Measurements from ENCODE around the gene IMP3.

Gene IMP3

DNA sequence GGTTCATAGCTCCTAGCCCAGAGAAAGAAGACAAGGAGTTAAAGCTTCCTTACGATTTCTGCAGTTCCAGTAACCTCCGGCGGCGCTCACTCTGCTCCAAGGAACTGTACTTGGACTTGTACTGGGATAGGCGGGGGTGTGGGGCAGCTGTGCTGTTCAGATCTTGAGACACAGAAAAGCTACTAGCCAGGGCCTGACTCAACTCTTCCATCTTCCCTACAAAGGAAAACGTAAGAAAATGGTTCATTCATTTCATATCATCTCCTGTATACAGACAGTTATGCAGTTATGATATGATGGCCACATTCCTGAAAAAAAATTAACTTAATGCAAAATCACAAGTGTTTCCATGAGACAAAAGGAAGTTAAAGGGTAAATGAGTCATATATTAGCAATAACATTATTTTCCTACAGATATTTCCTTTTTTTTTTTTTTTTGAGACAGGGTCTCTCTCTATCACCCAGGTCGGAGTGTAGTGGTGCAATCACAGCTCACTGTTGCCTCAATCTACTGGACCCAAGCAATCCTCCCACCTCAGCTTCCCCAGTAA is 19.1 kb downstream of the IMP3 start:
- DNase-seq (ENCODE audit: low spot score): peak; percentile 92

DNA sequence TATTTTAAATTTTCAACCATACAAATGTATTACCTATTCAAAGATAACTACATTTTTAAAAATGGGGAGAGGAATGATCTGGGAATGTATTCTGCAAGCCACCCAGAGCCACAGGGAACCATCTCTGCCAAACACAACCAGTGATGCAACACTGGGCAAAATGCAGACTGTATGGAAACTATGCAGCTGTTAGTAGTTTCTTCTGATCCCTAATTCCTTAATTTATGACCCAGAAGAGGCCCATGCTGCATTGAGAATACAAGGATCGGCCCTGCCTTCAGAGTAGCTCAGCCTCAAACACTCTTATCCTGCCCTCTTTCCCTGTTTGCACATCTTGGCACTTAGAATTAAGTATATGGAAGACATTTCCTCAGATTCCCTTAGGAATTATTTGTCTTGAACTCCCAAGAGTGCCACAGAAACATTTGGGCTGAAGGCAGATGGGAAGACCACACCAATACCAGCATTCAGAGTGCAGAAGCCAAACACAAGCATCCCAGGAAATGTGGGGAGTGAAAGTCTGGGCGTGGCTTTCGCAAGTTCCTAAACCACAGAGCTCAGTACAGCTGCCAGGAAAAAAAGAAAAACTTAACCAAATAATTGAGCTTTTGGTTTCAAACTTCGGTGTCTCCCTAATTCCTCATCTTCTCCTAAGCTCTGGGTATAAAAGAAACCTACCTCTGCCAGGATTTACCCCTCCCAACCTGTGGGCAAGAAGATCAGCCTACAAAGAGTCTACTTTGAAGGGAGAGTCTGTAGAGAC is 19.8 kb downstream of the IMP3 start:
- peak; percentile 60 for DNase-seq (ENCODE audit: low spot score)

DNA sequence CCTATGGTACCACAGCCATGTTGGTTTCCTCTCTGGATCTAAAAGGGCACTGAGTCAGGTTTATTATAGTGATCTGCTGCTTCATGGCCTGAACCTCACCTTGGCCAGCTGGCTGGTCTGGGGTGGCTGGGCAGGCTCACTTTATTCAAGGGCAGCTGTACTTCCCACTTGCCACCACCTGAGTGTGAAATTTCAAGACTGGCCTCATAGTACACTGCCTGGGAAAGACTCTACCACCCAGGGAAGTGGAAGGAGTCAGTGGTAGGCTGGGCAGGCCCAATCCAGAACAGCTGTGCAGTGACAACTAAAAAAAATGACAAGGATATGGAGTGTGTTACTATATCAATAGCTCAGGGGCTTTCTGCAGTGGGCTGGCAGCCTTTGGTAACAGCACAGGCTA is 23.3 kb downstream of the IMP3 start:
- DNase-seq (ENCODE audit: low spot score): no peak

DNA sequence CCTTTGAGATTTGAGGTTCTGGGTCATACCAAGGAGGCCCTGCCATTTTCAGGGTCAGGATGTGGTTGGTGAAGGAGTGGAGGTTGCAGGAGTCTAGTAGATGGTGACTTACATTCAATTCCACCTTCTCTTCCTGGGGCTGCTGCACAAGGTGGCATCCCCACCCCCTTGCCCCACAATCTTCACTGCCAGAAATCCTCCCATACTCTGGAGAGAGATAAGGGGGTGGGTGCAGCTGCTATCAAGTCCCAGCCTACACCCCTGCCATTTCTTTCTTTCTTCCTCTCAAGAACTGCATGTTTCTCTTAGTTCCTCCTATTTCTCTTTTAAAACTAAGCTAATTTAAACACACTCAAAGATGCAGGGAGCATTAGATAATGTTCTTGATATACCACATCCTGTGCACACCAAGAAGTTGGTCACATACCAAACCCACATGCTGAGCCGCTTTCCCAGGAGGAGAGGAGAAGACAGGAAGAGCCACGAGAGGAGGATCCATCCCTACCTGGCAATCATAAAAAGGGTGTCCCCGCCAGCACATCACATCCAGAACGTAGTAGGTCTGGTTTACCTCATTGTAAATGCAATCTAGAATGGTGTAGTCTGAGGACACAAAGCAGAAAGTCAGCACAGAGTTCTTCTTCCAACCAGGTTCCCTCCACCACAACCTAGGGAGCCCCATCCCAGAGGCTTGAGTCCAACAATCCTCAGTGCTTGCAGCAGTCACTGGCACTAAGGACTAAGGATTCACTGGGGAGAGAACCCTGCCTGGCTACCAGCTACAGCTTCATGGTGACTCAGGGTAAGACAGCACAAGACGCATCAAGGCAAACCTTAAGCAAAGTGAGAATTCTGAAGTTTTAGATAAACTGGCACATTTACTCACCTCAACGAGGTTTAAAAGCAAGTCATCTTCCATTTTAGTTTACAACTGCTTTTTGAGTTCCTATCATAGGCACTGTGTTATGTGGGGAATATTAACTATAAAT is 33.0 kb downstream of the IMP3 start:
- no peak for DNase-seq (ENCODE audit: low spot score)

DNA sequence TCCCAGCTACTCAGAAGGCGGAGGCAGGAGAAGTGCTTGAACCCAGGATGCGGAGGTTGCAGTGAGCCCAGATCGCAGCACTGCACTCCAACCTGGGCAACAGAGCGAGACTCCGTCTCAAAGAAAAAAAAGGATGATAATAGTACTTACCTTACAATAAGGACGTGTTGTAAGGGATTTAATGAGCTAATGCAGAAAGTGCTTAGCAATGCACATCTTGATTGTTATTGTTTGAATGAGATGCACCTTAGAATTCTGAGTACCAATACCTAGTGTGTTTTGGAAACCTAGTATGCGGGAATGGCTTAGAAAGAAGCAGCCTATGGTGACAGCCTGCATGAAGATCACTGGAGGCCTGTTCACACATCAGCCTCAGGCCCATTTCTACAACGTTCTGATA is 34.0 kb downstream of the IMP3 start:
- DNase-seq (ENCODE audit: low spot score): no peak

DNA sequence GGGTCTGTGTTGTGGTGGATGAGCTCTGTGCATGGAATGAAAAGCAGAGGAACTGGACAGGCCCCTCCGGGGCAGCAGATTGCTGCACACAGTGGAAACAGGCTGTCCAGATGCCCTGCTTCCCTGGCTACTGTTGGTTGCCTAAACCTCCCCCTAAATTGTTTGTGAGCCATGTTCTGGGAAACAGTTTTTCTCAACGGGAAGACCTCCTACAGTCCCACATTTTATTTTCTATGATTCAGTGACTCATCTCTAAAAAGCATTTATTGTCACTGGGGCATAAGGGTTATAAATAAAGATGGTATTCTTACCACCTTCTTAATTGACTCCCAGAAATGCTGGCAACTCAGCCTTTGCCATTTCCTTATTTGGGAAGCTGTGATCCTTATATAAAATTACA is 40.6 kb downstream of the IMP3 start:
- DNase-seq (ENCODE audit: low spot score): no peak

DNA sequence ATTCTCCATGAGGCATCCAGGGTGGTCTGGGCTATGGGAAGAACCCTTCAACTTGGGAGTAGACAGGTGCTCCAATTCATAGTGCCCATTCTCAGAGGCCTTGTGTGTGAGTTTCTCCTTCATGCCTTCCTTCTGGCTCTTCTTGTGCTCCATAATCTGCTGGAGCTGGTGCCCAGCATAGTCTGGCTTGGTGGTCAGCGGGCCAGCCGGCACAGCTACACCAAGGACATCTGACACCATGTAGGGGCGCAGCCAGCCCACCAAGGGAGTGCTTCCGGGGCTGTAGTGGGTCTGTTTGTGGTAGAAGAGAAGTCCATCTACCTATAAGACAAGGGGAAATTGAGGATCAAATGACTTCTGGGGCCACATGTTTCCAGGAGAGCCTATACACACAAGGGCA is 41.7 kb downstream of the IMP3 start:
- DNase-seq (ENCODE audit: low spot score): no peak

DNA sequence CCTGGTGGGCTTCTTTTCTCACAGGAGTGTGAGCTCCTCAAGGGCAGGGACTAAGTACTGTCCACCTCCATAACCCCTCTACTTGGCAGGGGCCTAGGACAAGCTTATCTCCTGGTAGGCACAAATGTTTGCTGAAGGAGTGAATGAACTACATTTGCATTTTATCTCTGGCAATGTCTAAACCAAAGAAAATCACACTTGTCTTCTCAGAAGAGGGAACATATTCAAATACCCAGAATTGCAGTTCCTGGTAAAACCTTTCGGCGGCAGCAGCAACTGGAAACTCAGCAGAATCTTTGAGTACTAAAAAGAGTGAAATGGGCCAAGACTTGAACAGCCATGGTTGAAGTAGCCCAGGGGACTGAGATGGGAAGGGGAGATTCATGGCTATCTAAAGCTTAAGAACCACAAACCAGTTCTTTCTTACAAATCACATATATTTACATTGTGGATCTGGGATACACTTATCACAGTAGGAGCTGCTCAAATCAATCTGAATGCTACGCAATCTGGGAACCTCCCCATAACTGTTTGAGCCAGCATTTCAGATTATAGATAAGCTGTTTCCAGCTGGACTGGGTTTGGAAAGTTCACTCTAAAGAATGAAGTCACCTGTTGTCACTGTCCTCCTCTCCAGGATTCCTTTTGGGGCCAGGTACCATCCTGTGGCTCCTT is 42.2 kb downstream of the IMP3 start:
- DNase-seq (ENCODE audit: low spot score): peak; percentile 27

DNA sequence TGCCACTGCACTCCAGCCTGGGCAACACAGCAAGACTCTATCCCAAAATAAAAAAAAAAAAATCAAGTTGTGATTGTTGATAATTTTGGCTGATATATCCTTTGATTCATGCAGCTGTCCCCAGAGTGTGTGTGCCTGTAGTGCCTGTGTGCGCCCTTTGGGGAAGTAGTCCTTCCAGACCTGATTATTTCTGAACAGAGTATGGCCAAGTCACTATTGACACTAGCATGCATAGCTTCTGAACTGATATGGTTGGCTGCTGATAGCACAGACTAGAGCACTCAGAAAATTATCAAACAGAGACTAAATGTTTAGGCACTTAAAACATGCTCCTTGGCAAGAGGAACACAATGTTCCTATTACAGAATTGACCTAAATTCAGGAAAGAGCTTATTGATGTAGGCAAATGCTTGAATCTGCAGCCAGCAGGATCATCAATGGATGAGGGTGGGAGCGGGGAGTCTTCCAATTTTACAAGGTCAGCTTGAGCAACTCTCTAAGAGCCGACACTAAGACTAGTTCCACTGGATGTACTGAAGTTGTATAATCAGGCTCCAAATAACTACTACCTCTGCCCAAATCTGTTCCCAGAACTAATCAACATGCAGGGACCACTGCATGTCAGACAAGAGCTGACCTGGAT is 43.2 kb downstream of the IMP3 start:
- no peak for DNase-seq (ENCODE audit: low spot score)

DNA sequence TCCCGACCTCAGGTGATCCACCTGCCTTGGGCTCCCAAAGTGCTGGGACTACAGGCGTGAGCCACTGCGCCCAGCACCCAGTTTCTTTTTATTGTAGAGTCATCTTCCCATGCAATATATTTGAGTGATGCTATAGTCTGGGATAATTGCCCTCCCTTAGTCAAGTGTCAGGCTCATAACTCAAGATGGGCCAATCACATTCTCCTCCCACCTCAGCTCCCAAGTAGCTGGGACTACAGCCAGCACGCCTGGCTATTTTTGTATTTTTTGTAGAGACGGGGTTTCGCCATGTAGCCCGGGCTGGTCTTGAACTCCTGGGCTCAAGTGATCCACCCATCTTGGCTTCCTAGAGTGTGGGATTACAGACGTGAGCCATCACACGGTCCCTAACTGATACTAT is 45.7 kb downstream of the IMP3 start:
- no peak for DNase-seq (ENCODE audit: low spot score)

DNA sequence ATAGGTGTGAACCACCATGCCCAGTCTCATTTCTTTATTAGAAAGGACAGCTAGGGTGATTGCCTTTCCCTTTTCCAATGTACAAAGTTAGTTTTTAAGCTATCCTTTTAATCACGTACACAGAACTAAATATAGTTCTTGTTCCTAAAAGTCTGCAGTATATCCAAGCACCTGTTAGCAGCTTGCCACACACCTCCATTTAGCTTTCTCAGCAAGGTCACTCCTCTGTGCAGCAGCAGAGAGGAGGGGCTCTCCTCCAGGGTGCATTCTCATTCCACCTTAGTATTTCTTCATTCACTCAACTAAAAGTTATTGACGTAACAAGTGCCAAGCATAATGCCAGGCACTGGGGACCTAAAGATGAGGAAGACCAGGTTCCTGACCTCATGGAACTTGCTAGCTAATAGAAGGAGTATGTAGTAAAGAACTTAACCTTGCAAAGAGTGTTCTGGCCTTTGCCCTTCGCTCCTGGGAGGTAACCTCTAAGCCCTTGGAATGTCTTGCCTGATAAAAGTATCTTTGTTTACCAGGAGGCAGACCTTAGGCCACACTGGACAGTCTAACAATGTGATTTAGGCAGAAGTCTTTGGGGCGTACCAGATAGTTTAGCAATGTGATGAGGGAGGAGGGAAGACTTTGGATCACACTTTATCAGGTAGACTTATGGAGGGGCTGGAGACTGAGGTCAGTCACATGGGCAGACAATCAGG is 48.2 kb downstream of the IMP3 start:
- DNase-seq (ENCODE audit: low spot score): no peak

DNA sequence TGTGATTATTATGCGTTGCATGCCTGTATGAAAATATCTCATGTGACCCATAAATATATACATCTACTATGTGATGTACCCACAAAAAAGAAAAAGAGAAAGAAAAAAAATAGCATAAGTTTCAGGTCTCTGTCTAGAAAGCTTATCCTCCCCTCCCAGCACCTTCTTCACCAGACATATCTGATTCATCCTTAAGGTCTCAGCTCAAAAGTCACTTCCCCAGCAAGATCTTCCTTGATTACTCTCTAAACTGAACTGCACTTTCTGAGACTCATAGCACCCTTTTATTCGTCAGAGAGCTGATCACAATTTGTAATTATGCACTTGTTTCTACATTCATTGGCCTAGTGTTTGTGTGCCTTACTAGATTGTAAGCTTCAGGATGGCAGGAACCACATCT is 49.8 kb downstream of the IMP3 start:
- no peak for DNase-seq (ENCODE audit: low spot score)
